NCI-H345 treated with DMSO at 0.1 percent for 48 hours (cell line): ENCODE data around the gene RUVBL2.

Experiments used
- DNase-seq: peaks from one replicate; lab custom pipeline; 2025; ENCODE audit not compliant: unreplicated experiment; lab: John Stamatoyannopoulos, UW

Gene RUVBL2

GRCh38 chr19:48963371-48964204 lies 30.1 kb upstream of the RUVBL2 start:
- DNase-seq = no peak

GRCh38 chr19:48964205-48965039 lies 29.3 kb upstream of the RUVBL2 start:
- DNase-seq = no peak

DNA sequence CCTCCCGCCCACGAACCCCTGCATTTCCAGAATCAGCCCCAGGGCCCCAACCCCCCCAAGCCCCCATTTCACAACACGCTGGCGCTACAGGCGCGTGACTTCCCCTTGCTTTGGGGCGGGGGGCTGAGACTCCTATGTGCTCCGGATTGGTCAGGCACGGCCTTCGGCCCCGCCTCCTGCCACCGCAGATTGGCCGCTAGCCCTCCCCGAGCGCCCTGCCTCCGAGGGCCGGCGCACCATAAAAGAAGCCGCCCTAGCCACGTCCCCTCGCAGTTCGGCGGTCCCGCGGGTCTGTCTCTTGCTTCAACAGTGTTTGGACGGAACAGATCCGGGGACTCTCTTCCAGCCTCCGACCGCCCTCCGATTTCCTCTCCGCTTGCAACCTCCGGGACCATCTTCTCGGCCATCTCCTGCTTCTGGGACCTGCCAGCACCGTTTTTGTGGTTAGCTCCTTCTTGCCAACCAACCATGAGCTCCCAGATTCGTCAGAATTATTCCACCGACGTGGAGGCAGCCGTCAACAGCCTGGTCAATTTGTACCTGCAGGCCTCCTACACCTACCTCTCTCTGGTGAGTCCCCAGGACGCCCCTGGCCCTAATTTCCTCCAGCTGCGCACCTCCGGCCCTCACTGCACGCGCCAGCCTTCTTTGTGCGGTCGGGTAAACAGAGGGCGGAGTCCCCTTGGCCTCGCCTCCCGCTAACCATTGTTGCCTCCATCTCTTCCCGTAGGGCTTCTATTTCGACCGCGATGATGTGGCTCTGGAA lies 28.5 kb upstream of the RUVBL2 start, which contains the start of gene FTL:
Gene FTL, plus strand, starts transcription at position 270 of the 766 bp plus-strand sequence. Its CDS starts 199 bp downstream, at position 469.
- DNase-seq = peak; percentile 70

- DNase-seq = peak; percentile 65
Measured at GRCh38 chr19:48965806-48966540, 27.7 kb upstream of the RUVBL2 start.

GRCh38 chr19:48966541-48967345 lies 26.9 kb upstream of the RUVBL2 start:
- no peak for DNase-seq

GRCh38 chr19:48967346-48968178 lies 26.1 kb upstream of the RUVBL2 start:
- no peak for DNase-seq

GRCh38 chr19:48968179-48968661 lies 25.5 kb upstream of the RUVBL2 start:
- no peak for DNase-seq

GRCh38 chr19:48968813-48969218 lies 24.9 kb upstream of the RUVBL2 start:
- no peak for DNase-seq

DNA sequence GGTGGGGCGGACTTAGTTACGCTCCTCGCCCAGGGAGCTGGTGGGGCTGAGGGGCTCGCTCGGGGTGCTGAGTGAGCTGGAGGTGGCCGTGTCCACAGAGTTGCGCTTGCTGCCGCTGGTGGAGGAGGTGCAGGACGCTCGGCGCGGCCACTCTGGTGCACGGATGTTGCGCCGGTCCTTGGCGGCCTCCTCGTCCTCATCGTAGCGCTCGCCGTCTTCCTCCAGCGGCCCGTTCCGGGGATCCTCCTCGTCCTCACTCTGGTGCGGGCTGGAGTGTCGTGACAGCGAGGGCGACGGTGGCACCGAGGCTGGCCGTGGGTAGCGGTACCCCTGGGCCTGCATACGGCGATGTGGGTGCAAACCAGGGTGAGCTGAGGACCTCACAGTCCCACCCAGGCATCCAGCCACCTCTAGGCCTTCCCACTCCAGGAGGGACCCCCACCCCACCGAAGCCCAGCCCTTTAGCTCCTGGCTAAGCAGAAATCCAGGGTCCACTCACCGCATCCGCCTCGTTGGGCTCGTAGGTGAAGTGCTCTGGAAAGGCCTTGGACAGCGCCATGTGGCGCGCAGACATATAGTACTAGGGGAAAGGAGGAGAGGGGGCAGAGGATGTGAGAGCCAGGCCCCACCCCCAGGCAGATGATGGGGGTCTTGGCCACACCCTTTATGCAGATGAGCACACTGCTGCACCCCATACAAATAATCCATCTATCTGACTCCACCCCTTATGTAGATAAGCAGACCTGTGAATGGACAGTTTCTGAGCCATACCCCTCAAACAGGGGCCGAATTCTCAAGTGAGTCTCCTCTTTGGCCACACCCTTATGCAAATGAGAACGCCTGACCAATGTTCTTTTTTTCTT lies 24.2 kb upstream of the RUVBL2 start:
- no peak for DNase-seq

GRCh38 chr19:48970139-48970766 lies 23.4 kb upstream of the RUVBL2 start:
- DNase-seq = no peak

DNA sequence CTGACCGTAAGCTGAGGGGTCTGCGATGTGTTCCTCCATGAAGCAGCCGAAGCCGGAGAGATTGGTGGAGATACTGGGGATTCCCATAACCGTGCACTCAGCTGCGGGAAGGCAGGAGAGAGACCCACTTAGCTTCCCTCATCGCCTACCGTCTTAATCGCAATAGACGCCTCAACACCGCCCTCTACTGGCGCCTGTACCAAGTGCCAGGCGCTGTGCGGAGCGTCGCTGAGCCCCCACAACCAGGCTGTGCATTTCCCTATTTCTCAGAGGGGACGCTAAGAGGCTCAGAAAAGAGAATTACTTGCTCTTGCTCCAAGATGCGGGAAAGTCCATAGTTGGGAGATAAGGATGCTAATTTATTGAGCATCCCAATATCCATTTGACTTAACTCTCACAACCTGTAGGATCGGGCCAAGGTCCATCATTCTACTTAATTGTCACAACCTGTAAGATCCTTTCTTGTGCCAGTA lies 22.7 kb upstream of the RUVBL2 start:
- peak; percentile 13 for DNase-seq

DNA sequence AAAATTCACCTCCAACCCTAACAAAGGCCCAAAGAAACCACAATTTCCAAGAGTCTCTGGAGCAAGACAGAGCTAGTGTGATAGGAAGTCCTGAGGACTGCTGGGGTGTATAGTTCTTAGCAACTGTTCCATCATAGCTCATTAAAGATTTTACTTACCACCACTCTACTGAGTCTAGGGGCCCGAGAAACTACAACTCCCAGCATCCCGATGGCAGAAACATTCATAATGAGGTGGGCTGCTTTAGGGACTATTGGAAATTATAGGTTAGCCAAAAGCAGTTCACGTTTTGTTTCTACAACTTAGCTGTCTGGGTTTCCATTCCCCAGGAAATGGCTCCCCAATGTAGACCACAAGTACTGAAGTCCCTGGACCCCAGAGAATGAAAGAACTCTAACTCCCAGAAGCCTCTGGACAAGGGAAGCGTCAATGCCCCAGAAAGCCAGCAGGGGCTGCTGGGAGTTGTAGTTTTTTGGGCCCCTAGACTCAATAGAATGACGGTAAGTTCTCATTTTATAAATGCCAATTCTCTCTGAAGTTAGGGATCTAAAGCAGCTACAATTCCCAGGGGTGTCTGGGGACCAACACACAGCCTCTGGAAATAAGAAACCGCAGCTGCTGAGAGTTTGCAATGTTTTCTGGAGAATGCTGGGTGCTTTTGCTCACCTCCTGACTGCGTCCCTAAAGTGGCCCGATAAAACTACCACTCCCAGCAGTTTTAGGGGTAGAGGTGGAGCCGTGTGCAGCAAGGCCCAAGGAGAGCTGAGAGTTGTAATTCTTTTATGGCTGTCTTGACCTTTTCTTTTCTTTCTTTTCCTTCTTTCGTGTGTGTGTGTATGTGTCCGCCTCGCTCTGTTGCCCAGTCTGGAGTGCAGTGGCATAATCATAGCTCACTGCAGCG lies 17.5 kb upstream of the RUVBL2 start:
- DNase-seq = no peak

DNA sequence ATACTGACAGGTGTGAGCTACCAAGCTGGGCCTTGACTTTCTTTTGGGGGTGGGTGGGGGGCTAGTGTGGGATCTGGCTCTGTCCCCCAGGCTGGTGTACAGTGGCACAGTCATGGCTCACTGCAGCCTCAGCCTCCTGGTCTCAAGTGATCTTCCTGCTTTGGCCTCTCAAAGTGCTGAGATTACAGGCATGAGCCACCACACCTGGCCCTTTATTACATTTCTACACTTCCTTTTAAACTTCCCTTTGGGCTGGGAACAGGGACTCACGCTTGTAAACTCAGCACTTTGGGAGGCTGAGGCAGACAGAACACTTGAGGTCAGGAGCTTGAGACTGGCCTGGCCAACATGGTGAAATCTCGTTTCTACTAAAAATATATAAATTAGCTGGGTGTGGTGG lies 16.6 kb upstream of the RUVBL2 start:
- DNase-seq = no peak

DNA sequence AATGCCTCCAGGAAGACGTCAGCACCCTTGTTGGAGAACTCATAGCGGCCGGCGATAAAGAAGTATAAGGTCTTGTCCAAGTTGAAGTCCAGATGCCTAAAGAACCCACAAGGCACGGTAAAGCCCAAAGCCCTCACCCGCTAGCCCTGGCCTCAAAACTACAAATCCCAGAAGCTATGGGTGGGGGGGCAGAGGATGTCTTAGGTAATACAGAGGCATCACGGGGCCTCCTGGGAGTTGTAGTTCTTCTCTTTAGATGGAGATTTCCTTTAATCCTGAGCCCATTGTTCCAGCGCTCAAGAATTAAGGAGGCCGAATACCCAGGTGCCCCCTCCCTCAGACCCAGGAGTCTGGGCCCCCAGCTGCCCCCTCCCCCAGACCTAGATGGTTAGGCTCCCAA lies 11.4 kb upstream of the RUVBL2 start:
- no peak for DNase-seq

- DNase-seq = no peak
Measured at GRCh38 chr19:48985711-48986110, 8.0 kb upstream of the RUVBL2 start.

DNA sequence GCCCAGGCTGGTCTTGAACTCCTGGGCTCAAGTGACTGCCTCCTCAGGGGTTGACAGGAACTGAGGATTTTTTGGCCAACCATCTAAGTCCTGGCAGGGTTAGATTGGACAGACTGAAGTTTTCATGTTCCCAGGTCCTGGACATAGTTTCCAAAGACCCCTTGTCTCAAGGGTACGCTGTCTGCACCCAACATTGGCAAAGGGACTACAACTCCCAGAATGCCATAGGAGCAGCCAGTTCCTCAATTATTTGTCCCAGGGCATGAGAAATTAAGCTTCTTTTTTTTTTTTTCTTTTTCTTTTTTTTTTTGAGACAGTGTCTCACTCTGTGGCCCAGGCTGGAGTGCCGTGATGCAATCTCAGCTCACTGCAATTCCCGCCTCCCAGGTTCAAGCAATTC lies 7.5 kb upstream of the RUVBL2 start:
- no peak for DNase-seq
